GM23338 (cell line): ENCODE results near the gene BABAM1. TPM values are rescaled to one million over a fixed set of nuclear protein-coding genes. Genes with fewer than 3 reads are reported as not detected.

Source experiments
- ATAC-seq: fragments of 200-7000 bp; cut with Tn5 transposase; 3 replicates; pipeline ENCODE4 v1.9.1; 2020
- DNase-seq: peaks from one replicate; pipeline ENCODE4 v3.0.0-alpha.2; 2015; ENCODE audit warnings: low spot score
- H2AFZ ChIP-seq: fragments of 200-600 bp; sonication (generic); 2 replicates; pipeline ENCODE4 v1.8.0; 2016; ENCODE audit warnings: antibody characterized with exemption, mild to moderate bottlenecking, moderate library complexity
- H3F3A ChIP-seq: fragments of 200-600 bp; sonication (generic); replicated peaks from 2 replicates; pipeline ENCODE4 v1.8.0; 2017; ENCODE audit warnings: antibody characterized with exemption, mixed run types, low read depth
- H3K27ac ChIP-seq: fragments of 200-600 bp; sonication (generic); 2 replicates; pipeline ENCODE4 v1.6.1; 2016; ENCODE audit warnings: low read depth
- H3K27me3 ChIP-seq: fragments of 200-600 bp; sonication (generic); 2 replicates; pipeline ENCODE4 v1.8.0; 2016; ENCODE audit warnings: mild to moderate bottlenecking, mixed run types, moderate library complexity; ENCODE audit not compliant: insufficient read depth
- H3K36me3 ChIP-seq: fragments of 200-600 bp; sonication (generic); 2 replicates; pipeline ENCODE4 v1.8.0; 2016; ENCODE audit warnings: mild to moderate bottlenecking; ENCODE audit not compliant: insufficient read depth
- H3K4me1 ChIP-seq: fragments of 200-600 bp; sonication (generic); 2 replicates; pipeline ENCODE4 v1.8.0; 2016; ENCODE audit warnings: mild to moderate bottlenecking, moderate library complexity; ENCODE audit not compliant: insufficient read depth
- H3K4me2 ChIP-seq: fragments of 200-600 bp; sonication (generic); 2 replicates; pipeline ENCODE4 v1.7.1; 2017; ENCODE audit warnings: mixed run types
- H3K4me3 ChIP-seq: fragments of 200-600 bp; sonication (generic); 2 replicates; pipeline ENCODE4 v1.6.1; 2016; ENCODE audit warnings: mixed run types
- H3K79me2 ChIP-seq: fragments of 200-600 bp; sonication (generic); replicated peaks from 2 replicates; pipeline ENCODE4 v1.8.0; 2017; ENCODE audit warnings: mild to moderate bottlenecking; ENCODE audit not compliant: insufficient read depth
- H3K9me2 ChIP-seq: fragments of 200-600 bp; sonication (generic); 2 replicates; pipeline ENCODE4 v1.8.0; 2017; ENCODE audit not compliant: insufficient read depth
- H4K20me1 ChIP-seq: fragments of 200-600 bp; sonication (generic); replicated peaks from 2 replicates; pipeline ENCODE4 v1.8.0; 2017; ENCODE audit warnings: mild to moderate bottlenecking; ENCODE audit not compliant: insufficient read depth
- H3K27ac Mint-ChIP-seq: 2 replicates; pipeline ENCODE4 v1.8.0; 2020; ENCODE audit warnings: inconsistent platforms, mild to moderate bottlenecking, moderate library complexity, mixed read lengths
- H3K27me3 Mint-ChIP-seq: 3 replicates; pipeline ENCODE4 v1.8.0; 2022; ENCODE audit warnings: low read depth, mild to moderate bottlenecking, moderate library complexity, mixed read lengths, inconsistent platforms; ENCODE audit not compliant: insufficient read depth, poor library complexity
- H3K36me3 Mint-ChIP-seq: 3 replicates; pipeline ENCODE4 v1.8.0; 2021; ENCODE audit warnings: low read depth, mild to moderate bottlenecking, inconsistent platforms, moderate library complexity, mixed read lengths
- H3K4me1 Mint-ChIP-seq: 3 replicates; pipeline ENCODE4 v1.8.0; 2020; ENCODE audit warnings: mild to moderate bottlenecking, inconsistent platforms, mixed read lengths
- H3K4me3 Mint-ChIP-seq: 3 replicates; pipeline ENCODE4 v1.8.0; 2021; ENCODE audit warnings: moderate library complexity, mild to moderate bottlenecking, inconsistent platforms, mixed read lengths
- H3K9me3 Mint-ChIP-seq: 3 replicates; pipeline ENCODE4 v1.8.0; 2020; ENCODE audit warnings: moderate library complexity, mild to moderate bottlenecking, inconsistent platforms, mixed read lengths
- CREB1 ChIP-seq: fragments of 250-450 bp; sonication (Bioruptor Pico); IDR thresholded peaks from 2 replicates; pipeline ENCODE4 v1.5.0; 2020; ENCODE audit warnings: low read depth, mild to moderate bottlenecking, moderate library complexity
- EZH2 ChIP-seq: fragments of 200-600 bp; sonication (generic); IDR thresholded peaks from one replicate; pipeline ENCODE4 v1.8.0; 2017; ENCODE audit warnings: antibody characterized with exemption, mild to moderate bottlenecking, low read depth; ENCODE audit not compliant: unreplicated experiment
- EZH2phosphoT487 ChIP-seq: fragments of 200-600 bp; sonication (generic); IDR thresholded peaks from one replicate; pipeline ENCODE4 v1.8.1; 2018; ENCODE audit warnings: antibody characterized with exemption; ENCODE audit not compliant: unreplicated experiment
- NANOG ChIP-seq: IDR thresholded peaks from 2 replicates; pipeline ENCODE4 v1.6.1; 2016; ENCODE audit warnings: antibody characterized with exemption, borderline replicate concordance
- POLR2AphosphoS5 ChIP-seq: IDR thresholded peaks from 2 replicates; pipeline ENCODE4 v1.6.1; 2016; ENCODE audit warnings: antibody characterized with exemption, low read depth
- REST ChIP-seq: IDR thresholded peaks from one replicate; pipeline ENCODE4 v1.6.1; 2018; ENCODE audit warnings: antibody characterized with exemption; ENCODE audit not compliant: unreplicated experiment
- STAT1 ChIP-seq: IDR thresholded peaks from one replicate; pipeline ENCODE4 v1.6.1; 2016; ENCODE audit warnings: antibody characterized with exemption; ENCODE audit not compliant: unreplicated experiment
- ZNF114 ChIP-seq: fragments of 250-450 bp; sonication (Bioruptor Pico); IDR thresholded peaks from 2 replicates; pipeline ENCODE4 v1.5.0; 2020; ENCODE audit warnings: mild to moderate bottlenecking, moderate library complexity
- ZNF462 ChIP-seq: fragments of 250-450 bp; sonication (Bioruptor Pico); IDR thresholded peaks from 2 replicates; pipeline ENCODE4 v1.5.0; 2020; ENCODE audit warnings: mild to moderate bottlenecking, moderate library complexity
- polyA plus RNA-seq: library from polyadenylated mRNA; unstranded; fragments of >200 nt; fragmentation: Nextera tagmentation; extraction: Ambion mirVana; gene quantifications from 2 replicates; pipeline ENCODE4 v1.2.1, GENCODE V29; 2016
- total RNA-seq: library from RNA; depleted of rRNA; stranded (reverse); fragments of >200 nt; shearing (Covaris generic); gene quantifications from 2 replicates; pipeline ENCODE4 v1.2.3, GENCODE V29; 2014

BABAM1 gene
- total and polyA plus RNA-seq, 2 experiments from 2014 or later = 78.1 to 95.0 TPM

GRCh38 chr19:17281391-17282304 lies 14.4 kb downstream of the BABAM1 start, which contains the start of gene ANKLE1:
TSS of gene ANKLE1 (plus strand) at chr19:17281901. CDS start at chr19:17281921, 20 bp downstream.
- Mint-ChIP-seq H3K27ac (no peak within 1 kb of the TSS), H3K9me3 (no peaks in the 10 kb centered on the region), H3K27me3 (peaks cover 4% of the 10 kb centered on the region), H3K4me3 (peak within 1 kb of the TSS; percentile 76), H3K4me1 (peaks cover 2% of the 10 kb centered on the region; the same call in 2 of the 3 replicates), H3K36me3 (peaks cover 45% of the 10 kb centered on the region)
- Histone ChIP-seq H3K36me3 (peaks cover 6% of the 10 kb centered on the region; the same call in 1 of the 2 replicates), H3K79me2 (no peaks in the 10 kb centered on the region), H3K4me2 (peak within 1 kb of the TSS; percentile 88), H3K27ac (no peak within 1 kb of the TSS), H3K27me3 (peaks cover 6% of the 10 kb centered on the region; the same call in 1 of the 2 replicates), H3K4me1 (no peaks in the 10 kb centered on the region), H3K9me2 (no peaks in the 10 kb centered on the region), H2AFZ (peak within 1 kb of the TSS; percentile 90), H3F3A (peaks cover 22% of the 10 kb centered on the region), H4K20me1 (peaks cover 4% of the 10 kb centered on the region; the same call in 1 of the 2 replicates), H3K4me3 (peak within 1 kb of the TSS; percentile 69)
- TF ChIP-seq POLR2AphosphoS5 (peak; percentile 73), EZH2 (no peak)
- ATAC-seq (peak; percentile 73), DNase-seq (peak; percentile 88)

GRCh38 chr19:17282488-17283125 lies 15.4 kb downstream of the BABAM1 start:
- Histone ChIP-seq H3K79me2 (no peaks in the 10 kb centered on the region), H3K4me3 (peak overlapping the region; percentile 69), H3K27ac (no peak overlapping the region), H4K20me1 (peaks cover 4% of the 10 kb centered on the region; the same call in 1 of the 2 replicates), H2AFZ (peak overlapping the region; percentile 85), H3K9me2 (no peaks in the 10 kb centered on the region), H3K4me2 (peak overlapping the region; percentile 88), H3F3A (peaks cover 24% of the 10 kb centered on the region), H3K4me1 (no peaks in the 10 kb centered on the region), H3K27me3 (peaks cover 6% of the 10 kb centered on the region; the same call in 1 of the 2 replicates), H3K36me3 (no peaks in the 10 kb centered on the region)
- peaks cover 2% of the 10 kb centered on the region; the same call in 2 of the 3 replicates for H3K4me1 Mint-ChIP-seq
- H3K9me3 Mint-ChIP-seq = no peaks in the 10 kb centered on the region
- ATAC-seq (peak; percentile 88), DNase-seq (peak; percentile 95)
- H3K4me3 Mint-ChIP-seq = peak overlapping the region; percentile 76
- no peak overlapping the region for H3K27ac Mint-ChIP-seq
- H3K36me3 Mint-ChIP-seq = peaks cover 37% of the 10 kb centered on the region
- peaks cover 4% of the 10 kb centered on the region for H3K27me3 Mint-ChIP-seq
- TF ChIP-seq ZNF462 (no peak), EZH2 (no peak), POLR2AphosphoS5 (peak; percentile 54; the same call in 1 of the 2 replicates), REST (no peak), NANOG (no peak), STAT1 (no peak), CREB1 (peak; percentile 37), ZNF114 (no peak), EZH2phosphoT487 (no peak)
